ENCODE data around the gene CDCA7. TPM values are rescaled to one million over a fixed set of nuclear protein-coding genes. Genes with fewer than 3 reads are reported as not detected.

Gene CDCA7
- total and polyA plus RNA-seq, 2 donors (not counting 3 experiments of a cell fraction or from before 2014, with no cell fraction given) = 14.9 to 29.7 TPM

DNA sequence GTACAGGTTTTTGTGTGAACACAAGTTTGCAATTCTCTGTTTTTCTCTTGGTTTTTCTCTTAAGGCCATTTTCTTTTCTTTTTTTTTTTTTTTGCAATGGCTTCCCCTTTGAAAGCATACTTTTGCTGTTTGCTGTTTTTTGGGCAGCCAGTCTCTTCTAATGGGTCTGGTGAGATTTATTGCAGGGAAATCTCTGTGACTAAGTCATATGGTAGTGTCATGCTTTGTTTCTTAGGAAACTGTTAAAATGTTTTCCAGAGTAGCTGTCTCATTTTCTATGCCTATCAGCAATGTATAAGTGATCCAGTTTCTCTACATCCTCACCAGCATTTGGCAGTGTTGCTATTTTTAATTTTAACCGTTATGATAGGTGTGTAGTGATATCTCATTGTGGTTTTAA lies 27.9 kb upstream of the CDCA7 start:
- H3K9ac ChIP-seq (replicated peaks; ENCODE audit: extremely low read depth, insufficient read depth, low read length) = no peak overlapping the region
- intact Hi-C loops (cut with micrococcal nuclease) (no loop called here), dilution Hi-C loops (cut with MboI; ENCODE audit: extremely low pct_ligation_motif_present, low sequenced_read_pairs) (no loop called here)
- POLR2A ChIA-PET = no interaction called here
- H2AFZ ChIP-seq (ENCODE audit: low read depth, low read length) = no peak overlapping the region
- no peak for DNase-seq (ENCODE audit: low read depth, low spot score)
- no peaks in the 10 kb centered on the region for H3K4me1 ChIP-seq (ENCODE audit: control insufficient read depth, extremely low read depth, insufficient read depth, low read length)
- no peak overlapping the region for H3K4me3 ChIP-seq (replicated peaks in 1 of 3; ENCODE audit: insufficient read depth in 1 of 3, low read depth in 1 of 3, low read length in 3 of 3)
- no peaks in the 10 kb centered on the region for H3K9me3 ChIP-seq (replicated peaks; ENCODE audit: control insufficient read depth, insufficient read depth, low read length)
- no TSS peak for BruUV-seq (replicated peaks)
- no peak overlapping the region for H3K4me2 ChIP-seq (ENCODE audit: insufficient read depth, low read length)
- H3K79me2 ChIP-seq (ENCODE audit: control insufficient read depth, insufficient read depth, low read length) = no peaks in the 10 kb centered on the region
- H4K20me1 ChIP-seq (replicated peaks; ENCODE audit: control insufficient read depth, extremely low read depth, insufficient read depth, low read length) = no peaks in the 10 kb centered on the region
- CTCF ChIA-PET = no interaction called here
- TF ChIP-seq FOS (IDR thresholded peaks at IDR 0.05; ENCODE audit: borderline replicate concordance, insufficient read depth, low read length) (no peak), JUN (IDR thresholded peaks at IDR 0.05; ENCODE audit: borderline replicate concordance, insufficient read depth, insufficient read length, low read depth) (no peak), MYC (IDR thresholded peaks at IDR 0.05; ENCODE audit: low read depth, low read length) (no peak), POLR2AphosphoS5 (IDR thresholded peaks at IDR 0.05; ENCODE audit: insufficient read depth, low read depth, low read length) (no peak), POLR2A (IDR thresholded peaks at IDR 0.05; ENCODE audit: low read depth, low read length) (no peak), GATA2 (IDR thresholded peaks at IDR 0.05; ENCODE audit: insufficient read depth, insufficient read length, low read depth, low read length) (no peak), EZH2 (IDR thresholded peaks at IDR 0.05; ENCODE audit: borderline replicate concordance, low read depth, low read length, severe bottlenecking) (no peak)
- TF ChIP-seq, protein P1, sequence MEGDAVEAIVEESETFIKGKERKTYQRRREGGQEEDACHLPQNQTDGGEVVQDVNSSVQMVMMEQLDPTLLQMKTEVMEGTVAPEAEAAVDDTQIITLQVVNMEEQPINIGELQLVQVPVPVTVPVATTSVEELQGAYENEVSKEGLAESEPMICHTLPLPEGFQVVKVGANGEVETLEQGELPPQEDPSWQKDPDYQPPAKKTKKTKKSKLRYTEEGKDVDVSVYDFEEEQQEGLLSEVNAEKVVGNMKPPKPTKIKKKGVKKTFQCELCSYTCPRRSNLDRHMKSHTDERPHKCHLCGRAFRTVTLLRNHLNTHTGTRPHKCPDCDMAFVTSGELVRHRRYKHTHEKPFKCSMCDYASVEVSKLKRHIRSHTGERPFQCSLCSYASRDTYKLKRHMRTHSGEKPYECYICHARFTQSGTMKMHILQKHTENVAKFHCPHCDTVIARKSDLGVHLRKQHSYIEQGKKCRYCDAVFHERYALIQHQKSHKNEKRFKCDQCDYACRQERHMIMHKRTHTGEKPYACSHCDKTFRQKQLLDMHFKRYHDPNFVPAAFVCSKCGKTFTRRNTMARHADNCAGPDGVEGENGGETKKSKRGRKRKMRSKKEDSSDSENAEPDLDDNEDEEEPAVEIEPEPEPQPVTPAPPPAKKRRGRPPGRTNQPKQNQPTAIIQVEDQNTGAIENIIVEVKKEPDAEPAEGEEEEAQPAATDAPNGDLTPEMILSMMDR (IDR thresholded peaks at IDR 0.05; ENCODE audit: extremely low read depth in 1 of 2, insufficient read depth in 1 of 2, low read depth in 1 of 2, low read length in 2 of 2) = no peak
- TF ChIP-seq, protein P2, sequence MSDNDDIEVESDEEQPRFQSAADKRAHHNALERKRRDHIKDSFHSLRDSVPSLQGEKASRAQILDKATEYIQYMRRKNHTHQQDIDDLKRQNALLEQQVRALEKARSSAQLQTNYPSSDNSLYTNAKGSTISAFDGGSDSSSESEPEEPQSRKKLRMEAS (IDR thresholded peaks at IDR 0.05; ENCODE audit: insufficient read depth, insufficient read length) = no peak
- no peak for FAIRE-seq
- H3K36me3 ChIP-seq (ENCODE audit: control insufficient read depth in 2 of 2, extremely low read depth in 1 of 2, insufficient read depth in 2 of 2, low read length in 2 of 2) = no peaks in the 10 kb centered on the region
- no peaks in the 10 kb centered on the region for H3K9me1 ChIP-seq (replicated peaks; ENCODE audit: control insufficient read depth, extremely low read depth, insufficient read depth, low read length)
- H3K27me3 ChIP-seq (ENCODE audit: control insufficient read depth in 2 of 2, insufficient read depth in 2 of 2, low read length in 2 of 2) = no peaks in the 10 kb centered on the region
- no peak overlapping the region for H3K27ac ChIP-seq (ENCODE audit: insufficient read depth, low read depth, low read length)

All from endothelial cell of umbilical vein (primary cell).